Activated CD4-positive, alpha-beta T cell treated with anti-CD3 and anti-CD28 coated beads, Interleukin-2, amount 10 ng/mL, durations not matched to agents 7 days and 5 days (primary cell): Measurements from ENCODE around the gene ZSWIM6. TPM values are rescaled to one million over a fixed set of nuclear protein-coding genes. Genes with fewer than 3 reads are reported as not detected.

ENCODE experiments used
- CTCF ChIA-PET: fragments of 350-600 bp; sonication (Branson Sonifier 250); formaldehyde crosslinking; loops from one replicate; lab custom pipeline; 2021; ENCODE audit warnings: antibody characterized with exemption; lab: Charles Lee
- POLR2A ChIA-PET: fragments of 350-600 bp; sonication (Branson Sonifier 250); formaldehyde crosslinking; loops from one replicate; lab custom pipeline; 2021; ENCODE audit warnings: antibody characterized with exemption; lab: Charles Lee
- DNase-seq: peaks from one replicate; pipeline ENCODE4 v3.0.0-alpha.2; 2020
- H3K27ac Mint-ChIP-seq: one replicate; pipeline ENCODE4 v1.8.0; 2021; ENCODE audit warnings: mild to moderate bottlenecking, moderate library complexity, mixed read lengths
- H3K27me3 Mint-ChIP-seq: one replicate; pipeline ENCODE4 v1.8.0; 2021; ENCODE audit warnings: mixed read lengths
- H3K36me3 Mint-ChIP-seq: one replicate; pipeline ENCODE4 v1.8.0; 2021; ENCODE audit warnings: low read depth, mixed read lengths
- H3K4me1 Mint-ChIP-seq: one replicate; pipeline ENCODE4 v1.8.0; 2021; ENCODE audit warnings: mixed read lengths
- H3K4me3 Mint-ChIP-seq: one replicate; pipeline ENCODE4 v1.8.0; 2021; ENCODE audit warnings: mild to moderate bottlenecking, moderate library complexity, mixed read lengths
- H3K9me3 Mint-ChIP-seq: one replicate; pipeline ENCODE4 v1.8.0; 2021; ENCODE audit warnings: mixed read lengths
- total RNA-seq, 2 experiments: library from RNA; stranded (reverse); gene quantifications; one replicate each; pipeline ENCODE4 v1.2.3, GENCODE V29; 2021

The ZSWIM6 gene
- total RNA-seq, 2 experiments from 2014 or later: 3.8 to 4.3 TPM

- H3K9me3 Mint-ChIP-seq: peaks cover 10% of the 10 kb centered on the region
- CTCF ChIA-PET: interaction anchor here (0.9 kb wide), 1 partner anchor 11 kb away, joined by 3 read pairs; no protein-coding TSS in a partner anchor
- no peak overlapping the region for H3K27ac Mint-ChIP-seq
- H3K27me3 Mint-ChIP-seq: no peaks in the 10 kb centered on the region
- no peak for DNase-seq
- no peaks in the 10 kb centered on the region for H3K4me1 Mint-ChIP-seq
- no peak overlapping the region for H3K4me3 Mint-ChIP-seq
- POLR2A ChIA-PET: no interaction called here
- peaks cover 7% of the 10 kb centered on the region for H3K36me3 Mint-ChIP-seq
Measured at GRCh38 chr5:61357745-61358144, 25.7 kb downstream of the ZSWIM6 start.

GRCh38 chr5:61362796-61363368 is 30.8 kb downstream of the ZSWIM6 start:
- peaks cover 2% of the 10 kb centered on the region for H3K9me3 Mint-ChIP-seq
- ChIA-PET POLR2A (no interaction called here), CTCF (interaction anchor here (0.6 kb wide), 1 partner anchor 18 kb away, joined by 3 read pairs; no protein-coding TSS in a partner anchor)
- no peak overlapping the region for H3K27ac Mint-ChIP-seq
- H3K36me3 Mint-ChIP-seq: peaks cover 2% of the 10 kb centered on the region
- H3K27me3 Mint-ChIP-seq: no peaks in the 10 kb centered on the region
- H3K4me1 Mint-ChIP-seq: no peaks in the 10 kb centered on the region
- no peak for DNase-seq
- no peak overlapping the region for H3K4me3 Mint-ChIP-seq

GRCh38 chr5:61363401-61364114 is 31.5 kb downstream of the ZSWIM6 start:
- H3K36me3 Mint-ChIP-seq: no peaks in the 10 kb centered on the region
- no peak overlapping the region for H3K4me3 Mint-ChIP-seq
- ChIA-PET CTCF (no interaction called here), POLR2A (no interaction called here)
- DNase-seq: no peak
- no peaks in the 10 kb centered on the region for H3K27me3 Mint-ChIP-seq
- no peaks in the 10 kb centered on the region for H3K9me3 Mint-ChIP-seq
- no peak overlapping the region for H3K27ac Mint-ChIP-seq
- H3K4me1 Mint-ChIP-seq: no peaks in the 10 kb centered on the region

GRCh38 chr5:61366497-61367240 is 34.6 kb downstream of the ZSWIM6 start:
- Mint-ChIP-seq H3K36me3 (no peaks in the 10 kb centered on the region), H3K27me3 (no peaks in the 10 kb centered on the region), H3K9me3 (no peaks in the 10 kb centered on the region), H3K4me1 (no peaks in the 10 kb centered on the region), H3K27ac (no peak overlapping the region), H3K4me3 (no peak overlapping the region)
- DNase-seq: no peak
- ChIA-PET CTCF (interaction anchor here (0.6 kb wide), 1 partner anchor 29 kb away, joined by 3 read pairs; no protein-coding TSS in a partner anchor), POLR2A (no interaction called here)

- Mint-ChIP-seq H3K27me3 (no peaks in the 10 kb centered on the region), H3K4me1 (no peaks in the 10 kb centered on the region), H3K27ac (no peak overlapping the region), H3K4me3 (no peak overlapping the region), H3K36me3 (no peaks in the 10 kb centered on the region), H3K9me3 (peaks cover 5% of the 10 kb centered on the region)
- ChIA-PET POLR2A (no interaction called here), CTCF (interaction anchor here (1.2 kb wide), 1 partner anchor 16 kb away, joined by 3 read pairs; no protein-coding TSS in a partner anchor)
- no peak for DNase-seq
Measured at GRCh38 chr5:61370506-61370905, 38.4 kb downstream of the ZSWIM6 start.

- Mint-ChIP-seq H3K27ac (no peak overlapping the region), H3K27me3 (no peaks in the 10 kb centered on the region), H3K4me1 (no peaks in the 10 kb centered on the region), H3K4me3 (no peak overlapping the region), H3K9me3 (peaks cover 5% of the 10 kb centered on the region), H3K36me3 (no peaks in the 10 kb centered on the region)
- DNase-seq: no peak
- CTCF ChIA-PET: interaction anchor here (1.2 kb wide), 1 partner anchor 17 kb away, joined by 3 read pairs; no protein-coding TSS in a partner anchor
- POLR2A ChIA-PET: no interaction called here
Measured at GRCh38 chr5:61371474-61371873, 39.4 kb downstream of the ZSWIM6 start.

- H3K4me1 Mint-ChIP-seq: no peaks in the 10 kb centered on the region
- H3K9me3 Mint-ChIP-seq: peaks cover 3% of the 10 kb centered on the region
- DNase-seq: no peak
- ChIA-PET POLR2A (no interaction called here), CTCF (interaction anchor here (1.1 kb wide), 1 partner anchor 55 kb away, joined by 3 read pairs; no protein-coding TSS in a partner anchor)
- H3K4me3 Mint-ChIP-seq: no peak overlapping the region
- no peaks in the 10 kb centered on the region for H3K27me3 Mint-ChIP-seq
- H3K27ac Mint-ChIP-seq: no peak overlapping the region
- no peaks in the 10 kb centered on the region for H3K36me3 Mint-ChIP-seq
Measured at GRCh38 chr5:61379677-61380076, 47.6 kb downstream of the ZSWIM6 start.

- ChIA-PET CTCF (no interaction called here), POLR2A (no interaction called here)
- Mint-ChIP-seq H3K27me3 (no peaks in the 10 kb centered on the region), H3K27ac (no peak overlapping the region), H3K4me1 (no peaks in the 10 kb centered on the region), H3K4me3 (no peak overlapping the region), H3K36me3 (no peaks in the 10 kb centered on the region), H3K9me3 (no peaks in the 10 kb centered on the region)
- DNase-seq: no peak
Measured at GRCh38 chr5:61381968-61382367, 49.9 kb downstream of the ZSWIM6 start.

GRCh38 chr5:61385627-61386026 is 53.6 kb downstream of the ZSWIM6 start:
- no peak overlapping the region for H3K4me3 Mint-ChIP-seq
- H3K4me1 Mint-ChIP-seq: no peaks in the 10 kb centered on the region
- ChIA-PET POLR2A (no interaction called here), CTCF (interaction anchor here (1.3 kb wide), 1 partner anchor 272 kb away, joined by 6 read pairs; no protein-coding TSS in a partner anchor)
- no peak for DNase-seq
- H3K27ac Mint-ChIP-seq: no peak overlapping the region
- H3K36me3 Mint-ChIP-seq: no peaks in the 10 kb centered on the region
- H3K27me3 Mint-ChIP-seq: no peaks in the 10 kb centered on the region
- H3K9me3 Mint-ChIP-seq: no peaks in the 10 kb centered on the region

GRCh38 chr5:61386045-61386800 is 54.2 kb downstream of the ZSWIM6 start:
- Mint-ChIP-seq H3K9me3 (no peaks in the 10 kb centered on the region), H3K27me3 (no peaks in the 10 kb centered on the region), H3K36me3 (no peaks in the 10 kb centered on the region), H3K4me1 (no peaks in the 10 kb centered on the region), H3K4me3 (no peak overlapping the region), H3K27ac (no peak overlapping the region)
- ChIA-PET CTCF (interaction anchor here (1.3 kb wide), 1 partner anchor 272 kb away, joined by 6 read pairs; no protein-coding TSS in a partner anchor), POLR2A (no interaction called here)
- no peak for DNase-seq

- ChIA-PET POLR2A (no interaction called here), CTCF (interaction anchor here (0.6 kb wide), 1 partner anchor 243 kb away, joined by 3 read pairs; no protein-coding TSS in a partner anchor)
- Mint-ChIP-seq H3K27me3 (no peaks in the 10 kb centered on the region), H3K9me3 (no peaks in the 10 kb centered on the region), H3K36me3 (no peaks in the 10 kb centered on the region), H3K4me3 (no peak overlapping the region), H3K27ac (no peak overlapping the region), H3K4me1 (no peaks in the 10 kb centered on the region)
- no peak for DNase-seq
Measured at GRCh38 chr5:61389609-61390008, 57.6 kb downstream of the ZSWIM6 start.

- Mint-ChIP-seq H3K9me3 (no peaks in the 10 kb centered on the region), H3K27ac (no peak overlapping the region), H3K36me3 (no peaks in the 10 kb centered on the region), H3K4me1 (no peaks in the 10 kb centered on the region), H3K4me3 (no peak overlapping the region), H3K27me3 (no peaks in the 10 kb centered on the region)
- CTCF ChIA-PET: no interaction called here
- POLR2A ChIA-PET: no interaction called here
- no peak for DNase-seq
Measured at GRCh38 chr5:61394078-61394704, 62.1 kb downstream of the ZSWIM6 start.
